A549 treated with AZD2906 at 1 μM for 4 hours (cell line): ENCODE measurements around the gene PHKG1. TPM values are rescaled to one million over a fixed set of nuclear protein-coding genes. Genes with fewer than 3 reads are reported as not detected.

Source experiments
- total RNA-seq: library from RNA; stranded (reverse); fragments of 200-300 nt; extraction: Qiagen RNA extraction; gene quantifications from 5 replicates; pipeline ENCODE4 v1.2.3, GENCODE V29; 2022

PHKG1 gene
- 0.31 to 0.66 TPM (median 0.54 TPM) in 5 replicates for total RNA-seq

DNA sequence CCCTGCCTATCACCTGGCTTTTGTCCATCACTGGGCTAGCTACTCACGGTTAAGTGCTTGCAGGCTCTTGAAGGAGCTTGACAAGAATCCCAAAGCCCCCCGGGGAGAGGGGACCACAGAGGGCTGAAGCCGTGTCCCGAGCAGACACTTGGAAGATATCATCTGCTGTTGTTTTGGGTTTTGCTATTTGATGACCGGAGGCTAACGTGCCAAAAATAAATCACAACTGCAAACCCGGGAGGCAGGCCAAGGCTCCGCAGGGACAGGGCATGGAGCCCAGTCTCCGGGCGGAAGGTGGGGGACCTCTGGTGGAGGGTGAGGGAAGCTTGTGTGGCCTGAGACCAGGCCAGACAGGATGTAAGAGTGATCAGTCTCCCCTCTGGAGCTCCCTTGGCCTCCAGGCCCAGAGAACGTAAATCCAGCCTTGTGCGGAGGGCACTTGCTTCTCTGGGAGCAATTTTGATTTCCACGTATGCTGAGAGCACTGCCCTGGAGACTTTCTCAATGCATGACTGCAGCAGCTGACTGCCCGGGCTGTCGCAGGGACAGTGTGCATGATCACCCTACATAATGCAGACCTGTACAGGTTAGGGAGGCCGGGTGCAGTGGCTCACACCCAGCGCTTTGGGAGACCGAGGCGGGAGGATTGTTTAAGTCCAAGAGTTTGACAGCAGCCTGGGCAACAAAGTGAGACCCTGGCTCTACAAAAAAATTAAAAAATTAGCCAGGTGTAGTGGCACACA is at the start of gene PHKG1:
TSS of gene PHKG1 (minus strand) at position 164 of the 743 bp plus-strand sequence. CDS start 4,011 bp downstream, outside the sequence.

DNA sequence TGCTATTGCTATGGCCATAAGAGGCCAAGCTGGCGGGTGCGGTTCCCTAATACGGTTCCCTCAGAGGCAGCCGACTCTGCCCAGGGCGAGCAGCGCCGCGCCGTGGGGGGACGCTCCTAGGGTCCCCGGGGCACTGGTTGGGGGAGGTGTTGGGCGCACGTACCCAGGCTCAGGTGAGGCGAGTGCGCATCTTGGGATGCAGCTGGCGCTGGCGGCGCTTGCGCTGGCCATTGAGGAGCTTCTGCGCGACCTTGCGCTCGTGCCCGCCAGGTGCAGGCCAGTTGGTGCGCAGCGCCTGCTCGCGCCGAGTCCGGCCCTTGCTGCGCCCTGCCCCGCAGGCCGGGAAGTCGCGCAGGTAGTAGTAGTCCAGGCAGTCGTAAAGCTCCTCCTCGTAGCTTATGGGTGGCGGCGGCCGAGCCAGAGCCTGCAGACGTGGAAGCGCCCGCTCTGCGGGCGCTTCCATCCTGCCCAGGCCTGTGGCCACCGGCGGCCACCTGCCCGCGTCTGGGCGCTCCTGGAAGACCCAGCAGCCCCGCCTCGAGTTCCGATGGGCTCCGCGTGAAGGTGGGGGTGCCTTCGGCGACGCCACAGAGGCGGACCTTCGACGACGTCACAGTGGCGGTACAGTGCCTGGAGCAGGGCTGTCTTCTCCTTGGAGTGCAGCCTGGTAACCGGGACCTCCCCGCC is 23.2 kb upstream of the PHKG1 start, which contains the start of gene NUPR2:
TSS of gene NUPR2 (minus strand) at position 566 of the 687 bp plus-strand sequence. CDS start at position 463, 103 bp downstream.

DNA sequence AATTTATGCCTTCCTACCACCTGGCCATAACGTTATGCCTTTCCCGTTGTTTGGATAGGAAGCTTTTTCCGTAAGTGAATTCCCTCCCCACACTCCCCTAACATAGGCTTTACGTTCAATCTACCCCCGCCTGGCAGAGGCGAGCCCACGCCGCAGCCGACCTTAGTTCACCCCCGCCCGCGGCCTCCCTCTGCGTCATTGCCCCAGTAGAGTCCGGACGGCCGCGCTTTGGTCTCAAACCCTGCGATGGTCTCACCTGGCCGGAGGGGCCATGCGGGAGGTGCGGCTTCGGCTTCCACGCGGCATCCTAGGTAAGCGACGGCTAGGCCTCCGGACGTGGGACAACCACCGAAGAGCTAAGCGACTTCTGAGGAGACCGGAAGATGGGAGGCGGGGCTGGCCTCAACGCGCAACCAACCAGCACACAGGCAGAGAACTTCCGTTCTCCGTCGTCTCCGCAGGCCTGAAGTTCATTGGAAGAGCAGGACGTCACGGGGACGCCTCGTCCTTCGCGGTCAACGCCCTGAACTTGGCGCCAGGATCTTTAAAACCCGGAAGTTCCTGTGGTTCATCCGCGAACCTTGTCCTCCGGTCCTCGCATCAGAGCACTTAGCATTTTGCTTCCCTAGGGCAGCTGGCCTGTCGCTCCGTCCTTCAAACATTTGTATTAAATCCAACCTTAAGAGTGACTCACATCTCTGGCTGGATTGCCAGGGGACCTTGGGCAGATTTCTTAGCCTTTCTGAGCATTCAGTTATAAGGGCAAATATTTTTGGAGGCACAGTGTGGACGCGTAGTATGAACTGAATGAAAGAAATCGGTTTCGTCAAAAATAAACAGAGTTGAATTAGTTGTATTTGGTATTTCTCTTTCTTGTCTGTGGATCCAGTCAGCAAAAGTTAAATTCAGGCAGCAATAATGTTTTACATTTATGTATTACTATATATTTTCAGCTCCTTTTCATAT is 13.6 kb upstream of the PHKG1 start, which contains the start of gene CHCHD2:
TSS of gene CHCHD2 (minus strand) at position 369 of the 966 bp plus-strand sequence. CDS start at position 306, 63 bp downstream.

DNA sequence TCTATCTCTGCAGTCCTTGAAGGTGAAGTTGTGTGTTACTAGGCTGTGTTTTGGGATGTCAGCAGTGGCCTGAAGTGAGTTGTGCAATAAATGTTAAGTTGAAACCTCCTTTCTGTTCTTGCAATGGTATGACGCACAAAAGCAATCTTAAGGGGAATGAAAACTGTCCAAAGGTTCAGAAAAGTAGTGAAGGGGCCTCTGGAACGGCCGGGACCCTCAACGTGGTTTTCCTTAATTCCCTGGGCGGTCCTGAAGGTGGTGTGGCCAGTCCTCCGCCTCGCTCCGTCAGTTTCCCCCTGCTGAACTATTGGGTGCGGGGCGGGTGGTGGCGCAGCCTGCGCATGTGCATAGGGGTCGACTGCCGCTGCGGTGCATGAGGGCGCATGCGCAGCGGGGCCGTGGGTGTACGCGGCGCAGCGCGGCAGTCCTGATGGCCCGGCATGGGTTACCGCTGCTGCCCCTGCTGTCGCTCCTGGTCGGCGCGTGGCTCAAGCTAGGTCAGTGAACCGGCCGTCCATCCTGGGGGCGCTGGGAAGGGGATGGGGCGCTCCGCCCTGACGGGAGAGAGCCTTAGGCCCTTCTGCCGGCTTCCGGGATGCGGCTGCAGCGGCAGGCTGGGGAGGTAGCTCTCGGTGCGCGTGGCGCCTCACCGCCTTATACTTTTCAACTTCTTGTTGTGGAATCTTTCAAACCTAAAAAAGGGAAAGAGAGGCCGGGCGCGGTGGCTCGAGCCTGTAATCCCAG is 28.7 kb downstream of the PHKG1 start, which contains the start of gene SUMF2:
TSS of gene SUMF2 (plus strand) at position 405 of the 744 bp plus-strand sequence. CDS start at position 431, 26 bp downstream.

DNA sequence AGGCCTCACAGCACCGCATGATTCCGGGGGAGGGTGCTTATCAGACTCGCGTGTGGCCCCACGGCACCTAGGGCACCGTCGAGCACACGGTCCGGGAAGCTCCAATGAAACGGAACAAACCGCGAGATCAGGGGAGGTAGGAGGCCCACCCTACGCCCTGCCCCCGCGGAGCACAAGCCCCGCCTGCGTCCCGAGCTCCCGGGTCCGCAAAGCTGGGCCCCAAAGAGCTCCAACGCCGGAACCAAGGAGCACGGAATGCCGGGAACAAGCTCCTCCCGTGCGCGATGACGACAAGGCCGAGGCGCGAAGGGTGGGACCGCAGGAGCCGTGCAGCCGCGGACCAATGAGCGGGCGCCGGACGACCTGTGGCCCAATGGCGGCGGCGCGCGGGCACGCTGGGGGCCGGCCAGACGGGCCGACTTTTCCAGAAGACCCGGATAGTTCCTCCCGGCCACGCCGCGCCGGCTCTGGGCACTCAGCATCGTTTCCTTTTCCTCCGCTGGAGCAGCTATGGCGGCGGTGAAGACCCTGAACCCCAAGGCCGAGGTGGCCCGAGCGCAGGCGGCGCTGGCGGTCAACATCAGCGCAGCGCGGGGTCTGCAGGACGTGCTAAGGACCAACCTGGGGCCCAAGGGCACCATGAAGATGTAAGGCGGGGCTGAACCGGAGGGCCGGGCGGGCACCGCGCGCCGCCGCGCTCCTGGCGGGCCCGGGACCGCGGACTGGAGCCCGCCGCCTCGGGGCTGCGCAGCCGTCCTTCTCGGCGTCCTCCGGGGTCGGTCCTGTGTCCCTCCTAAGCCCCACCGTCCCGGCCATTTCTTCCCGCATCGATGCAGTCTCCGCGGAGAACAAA is 41.2 kb downstream of the PHKG1 start, which contains the start of the genes CCT6A and PSPH:
TSS of gene CCT6A (plus strand) at position 427 of the 853 bp plus-strand sequence. CDS start at position 511, 84 bp downstream.
TSS of gene PSPH (minus strand) at position 106 of the 853 bp plus-strand sequence. CDS start 30,232 bp downstream, outside the sequence.

Other genes with a start within 250 kb of the PHKG1 start
- not detected in 5 replicates for gene SEPTIN14, start 230.2 kb downstream of the PHKG1 start, total RNA-seq
- gene ZNF713, start 205.5 kb downstream of the PHKG1 start, total RNA-seq = 0.46 to 1.1 TPM (median 0.80 TPM) in 5 replicates
- gene MRPS17, start 141.1 kb downstream of the PHKG1 start, total RNA-seq = 24.1 to 28.1 TPM (median 25.8 TPM) in 5 replicates
- gene NIPSNAP2, start 128.4 kb downstream of the PHKG1 start, total RNA-seq = 42.3 to 56.2 TPM (median 49.7 TPM) in 5 replicates
- 19.7 to 31.0 TPM (median 23.3 TPM) in 5 replicates for gene PSPH, start 41.5 kb downstream of the PHKG1 start, total RNA-seq
- gene CCT6A, start 41.2 kb downstream of the PHKG1 start, total RNA-seq = 248 to 256 TPM (median 255 TPM) in 5 replicates
- gene SUMF2, start 28.7 kb downstream of the PHKG1 start, total RNA-seq = 108 to 125 TPM (median 109 TPM) in 5 replicates
- gene CHCHD2, start 13.5 kb upstream of the PHKG1 start, total RNA-seq = 557 to 755 TPM (median 675 TPM) in 5 replicates
- not detected in 5 replicates for gene NUPR2, start 23.5 kb upstream of the PHKG1 start, total RNA-seq